AG20443 (cell line): ENCODE results near the gene EYA2.
"Not testable (repeated sequence)": the region's sequence is repeated elsewhere in the genome, so short reads cannot be mapped to it uniquely, and the experiment has no call there.

ENCODE experiments used
- DNase-seq: peaks from one replicate; pipeline ENCODE4 v3.0.0; 2012; ENCODE audit warnings: low spot score, mixed read lengths

EYA2 gene

DNA sequence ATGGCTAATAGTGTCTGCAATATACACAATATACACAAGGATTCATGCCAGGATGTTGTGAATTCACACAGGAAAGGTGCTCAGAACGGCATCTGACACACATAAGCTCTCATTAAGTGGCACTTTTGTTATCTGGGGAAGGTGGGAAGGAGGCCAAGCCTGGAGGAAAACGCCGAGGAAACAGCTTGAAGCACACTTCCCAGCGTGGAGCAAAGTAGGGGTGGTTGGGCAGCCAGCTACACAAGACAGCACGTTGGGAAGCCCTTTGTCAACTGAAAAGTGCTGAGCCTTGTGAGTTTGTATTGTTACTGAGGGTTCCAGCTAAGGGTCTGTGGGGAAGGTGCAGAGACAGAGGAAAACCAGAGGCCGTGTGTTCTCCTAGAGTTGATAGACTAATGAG, 280.9 kb downstream of the EYA2 start:
- no peak for DNase-seq

DNA sequence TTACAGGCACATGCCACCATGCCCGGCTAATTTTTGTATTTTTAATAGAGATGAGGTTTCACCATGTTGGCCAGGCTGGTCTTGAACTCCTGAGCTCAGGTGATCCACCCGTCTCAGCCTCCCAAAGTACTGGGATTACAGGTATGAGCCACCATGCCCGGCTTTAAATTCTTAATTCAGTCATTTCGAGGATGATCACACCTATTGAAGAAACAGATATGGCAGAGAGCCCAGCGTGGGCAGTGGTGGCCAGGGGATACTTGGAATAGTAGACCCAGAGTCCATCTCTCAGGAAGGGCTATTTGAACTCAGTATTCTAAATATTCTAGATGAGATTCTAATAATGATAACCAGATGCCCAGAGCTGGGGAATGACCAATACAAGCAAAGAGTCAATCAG, 281.6 kb downstream of the EYA2 start:
- not testable (repeated sequence) for DNase-seq

DNA sequence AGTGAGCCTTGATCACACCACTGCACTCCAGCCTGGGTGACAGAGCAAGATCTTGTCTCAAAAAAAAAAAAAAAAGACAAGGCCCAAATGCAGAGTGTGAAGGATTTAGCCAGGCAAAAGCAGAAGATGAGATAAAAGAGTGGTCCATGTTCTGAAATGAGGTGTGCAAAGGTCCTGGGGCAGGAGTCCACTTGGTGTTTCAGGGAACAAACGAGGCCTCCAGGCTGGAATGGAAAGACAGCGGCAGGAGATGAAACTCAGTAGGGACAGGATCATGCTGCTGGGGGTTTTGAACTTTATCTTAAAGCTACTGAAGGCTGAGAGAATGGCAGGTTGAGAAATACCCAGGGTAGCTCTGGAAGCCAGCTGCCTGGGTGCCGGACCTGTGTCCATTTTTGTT, 283.6 kb downstream of the EYA2 start:
- DNase-seq = no peak

DNA sequence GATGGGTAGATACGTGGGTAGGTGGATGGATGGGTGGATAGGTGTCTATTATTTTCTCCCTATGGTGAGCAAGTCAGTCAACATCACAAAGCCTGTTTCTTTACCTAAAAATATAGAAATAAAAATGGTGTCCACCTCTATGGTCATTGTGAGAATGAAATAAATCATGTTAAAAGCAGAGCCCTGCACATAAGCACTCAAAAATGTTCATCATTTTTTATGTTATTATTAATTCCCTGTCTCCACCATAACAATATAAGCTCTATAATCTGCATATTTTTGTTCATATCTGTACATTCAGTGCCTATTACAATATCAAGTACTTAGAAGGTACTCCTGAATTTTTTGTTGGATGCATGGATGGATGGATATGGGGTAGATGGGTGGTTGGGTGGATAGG, 284.2 kb downstream of the EYA2 start:
- no peak for DNase-seq

DNA sequence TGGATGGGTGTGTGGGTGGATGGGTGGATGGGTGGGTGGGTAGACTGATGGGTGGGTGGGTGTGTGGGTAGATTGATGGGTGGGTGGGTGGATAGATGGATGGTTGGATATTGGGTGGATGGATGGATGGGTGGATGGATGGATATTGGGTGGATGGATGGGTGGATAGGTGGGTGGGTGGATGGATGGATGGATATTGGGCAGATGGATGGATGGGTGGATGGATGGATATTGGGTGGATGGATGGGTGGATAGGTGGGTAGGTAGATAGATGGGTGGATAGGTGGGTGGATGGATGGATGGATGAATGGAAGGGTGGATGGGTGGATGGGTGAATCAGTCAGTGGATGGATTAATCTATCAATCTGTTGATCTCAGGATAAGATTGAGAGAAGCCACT, 284.6 kb downstream of the EYA2 start:
- no peak for DNase-seq

DNA sequence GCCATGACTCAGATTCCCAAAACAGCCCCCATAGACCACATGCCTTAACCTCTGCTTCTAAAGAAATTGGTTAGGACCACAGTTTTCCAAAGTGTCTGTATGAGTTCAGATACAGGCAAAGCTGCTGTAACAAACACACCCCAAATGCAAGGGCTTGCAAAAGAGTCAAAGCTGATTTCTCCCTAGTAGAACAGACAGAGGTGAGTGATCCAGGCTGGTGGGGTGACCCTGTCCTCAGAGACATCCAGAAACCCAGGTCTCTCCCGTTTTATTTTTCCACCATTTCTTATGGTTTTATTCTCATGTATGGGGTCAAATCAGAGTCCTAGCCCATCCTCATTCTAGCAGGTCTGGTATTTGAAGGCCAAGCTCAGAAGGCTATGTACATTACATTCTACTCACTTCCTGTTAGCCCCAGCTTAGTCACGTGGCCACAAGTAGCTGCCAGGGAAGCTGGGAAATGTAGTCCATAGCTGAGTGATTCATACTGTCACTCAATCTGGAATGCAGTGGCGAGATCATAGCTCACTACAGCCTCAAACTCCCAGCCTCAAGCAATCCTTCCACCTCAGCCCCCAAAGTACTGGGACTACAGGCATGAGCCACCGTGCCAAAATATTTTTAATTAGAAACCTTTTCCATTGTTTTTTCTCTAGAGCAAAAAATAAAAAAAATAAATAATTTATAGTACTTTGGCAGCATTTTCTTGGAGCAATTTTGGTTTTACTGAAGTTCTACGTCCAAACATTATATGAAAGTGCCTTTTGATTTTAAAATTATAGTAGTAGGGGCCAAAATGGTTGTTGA, 286.6 kb downstream of the EYA2 start:
- peak; percentile 65 for DNase-seq

DNA sequence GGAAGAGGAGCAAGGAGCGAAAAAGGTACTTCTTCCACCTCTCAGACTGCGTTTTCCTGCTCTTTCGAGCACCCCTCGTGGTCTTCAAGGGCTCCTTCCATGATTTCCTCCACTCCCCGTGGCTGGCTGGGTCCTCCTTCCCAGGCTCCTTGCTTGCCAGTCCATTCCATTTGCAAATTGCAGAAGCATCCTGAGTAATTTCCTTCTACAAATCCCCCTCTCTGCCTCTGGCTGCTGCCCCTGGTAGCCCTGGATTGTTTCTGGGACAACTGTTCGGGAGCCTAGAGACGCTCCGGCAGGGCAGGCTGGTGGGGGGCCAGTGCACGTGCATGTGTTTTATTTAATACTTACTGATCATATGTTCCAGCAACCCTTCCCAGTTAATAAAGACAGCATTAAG, 288.7 kb downstream of the EYA2 start:
- DNase-seq = no peak

DNA sequence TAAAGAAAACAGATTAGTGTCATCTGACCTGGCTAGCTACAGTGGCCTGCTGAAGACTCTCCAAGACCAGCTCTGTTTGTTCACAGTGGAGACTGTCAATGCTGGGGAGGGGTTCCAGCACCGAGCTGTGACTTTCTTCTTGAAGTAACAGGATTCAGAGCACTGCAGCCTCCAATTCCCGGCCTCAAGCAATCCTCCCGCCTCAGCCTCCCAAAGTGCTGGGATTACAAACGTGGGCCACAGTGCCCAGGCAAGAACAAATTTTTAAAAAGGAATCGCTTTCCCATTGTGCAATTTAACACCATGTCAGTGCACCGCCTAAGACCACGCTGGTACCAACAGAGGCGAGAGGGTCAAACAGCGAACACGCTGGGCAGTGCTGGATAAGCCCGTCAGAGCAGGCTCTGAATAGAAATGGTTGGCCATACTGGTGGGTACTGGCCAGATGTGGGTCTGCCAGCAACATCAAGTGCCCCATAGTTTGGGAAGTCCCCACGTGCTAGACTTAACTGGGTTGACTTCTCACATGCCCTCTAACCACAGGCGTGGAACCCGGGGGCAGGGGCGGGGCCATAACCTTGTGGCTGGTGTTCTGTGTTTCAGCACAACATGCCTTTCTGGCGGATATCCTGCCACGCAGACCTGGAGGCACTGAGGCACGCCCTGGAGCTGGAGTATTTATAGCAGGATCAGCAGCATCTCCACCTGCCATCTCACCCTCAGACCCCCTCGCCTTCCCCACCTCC, 293.0 kb downstream of the EYA2 start:
- no peak for DNase-seq

DNA sequence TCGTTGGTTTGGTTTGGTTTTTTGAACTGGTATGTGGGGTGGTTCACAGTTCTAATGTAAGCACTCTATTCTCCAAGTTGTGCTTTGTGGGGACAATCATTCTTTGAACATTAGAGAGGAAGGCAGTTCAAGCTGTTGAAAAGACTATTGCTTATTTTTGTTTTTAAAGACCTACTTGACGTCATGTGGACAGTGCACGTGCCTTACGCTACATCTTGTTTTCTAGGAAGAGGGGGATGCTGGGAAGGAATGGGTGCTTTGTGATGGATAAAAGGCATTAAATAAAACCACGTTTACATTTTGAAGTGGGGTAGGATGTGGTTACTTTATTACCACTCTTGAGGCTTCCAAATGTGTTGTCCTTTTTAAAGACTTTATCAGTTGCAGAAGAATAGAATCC, 293.9 kb downstream of the EYA2 start:
- DNase-seq = no peak

DNA sequence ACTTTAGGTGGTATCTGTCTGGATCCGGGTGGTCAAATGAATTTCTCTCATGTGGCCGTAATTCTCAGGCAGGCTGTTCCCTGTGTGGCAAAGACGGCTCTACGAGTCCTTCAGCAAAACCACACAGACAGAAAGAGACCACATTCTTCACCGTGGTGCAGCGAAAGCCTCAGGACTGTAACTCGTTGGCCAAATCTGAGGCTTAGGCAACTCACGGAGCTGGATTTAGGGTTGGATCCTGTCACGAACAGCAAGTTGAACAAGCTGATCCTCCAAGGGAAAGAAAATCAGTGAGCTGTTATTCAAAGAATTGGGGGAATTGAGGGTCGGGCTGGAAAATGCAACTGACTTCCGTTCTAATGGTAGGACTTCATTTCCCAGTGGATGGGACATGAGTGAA, 294.4 kb downstream of the EYA2 start:
- DNase-seq = peak; percentile 54

DNA sequence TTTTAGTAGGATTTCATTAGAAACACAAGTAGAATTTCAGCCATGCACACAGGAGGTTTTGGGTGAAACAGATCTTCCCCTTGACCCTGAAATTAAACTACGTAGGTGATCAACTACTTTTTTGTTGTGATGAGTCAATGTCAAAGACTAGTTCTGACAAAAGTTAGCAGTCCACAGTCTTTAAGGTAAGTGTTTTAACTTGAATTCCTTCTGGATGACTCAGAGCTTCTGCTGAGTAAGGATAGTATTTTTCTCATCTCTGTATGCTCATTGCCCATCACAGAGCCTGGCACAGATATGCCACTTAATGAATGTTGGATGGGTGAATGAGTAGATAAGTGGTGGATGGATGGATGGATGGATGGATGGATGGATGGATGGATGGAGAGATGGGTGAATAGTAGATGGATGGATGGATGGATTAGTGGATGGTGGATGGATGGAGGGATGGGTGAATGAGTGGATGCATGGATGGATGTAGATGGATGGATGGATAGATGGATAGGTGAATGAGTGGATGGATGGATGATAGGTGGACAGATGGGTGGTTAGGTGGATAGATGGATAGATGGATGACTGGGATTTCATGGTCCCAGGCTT, 296.5 kb downstream of the EYA2 start:
- no peak for DNase-seq

DNA sequence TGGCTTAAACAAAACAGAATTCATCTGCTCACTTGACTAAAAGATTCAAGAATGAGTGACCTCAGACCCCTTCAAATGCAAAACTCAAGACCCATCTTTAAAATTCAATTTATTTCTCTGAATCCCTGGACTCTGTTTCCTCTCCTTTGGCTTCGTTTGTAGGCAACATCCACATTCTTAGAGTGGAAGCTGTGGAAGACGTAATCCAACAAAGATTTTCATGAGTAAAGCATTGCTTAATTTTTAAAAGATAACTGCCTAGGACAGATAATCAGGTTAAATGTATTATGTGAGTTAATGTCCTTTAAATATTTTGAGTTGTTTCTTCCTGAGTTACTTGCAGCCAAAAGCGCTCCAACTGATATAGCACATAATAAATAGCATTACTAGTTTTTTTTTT, 297.3 kb downstream of the EYA2 start:
- no peak for DNase-seq

DNA sequence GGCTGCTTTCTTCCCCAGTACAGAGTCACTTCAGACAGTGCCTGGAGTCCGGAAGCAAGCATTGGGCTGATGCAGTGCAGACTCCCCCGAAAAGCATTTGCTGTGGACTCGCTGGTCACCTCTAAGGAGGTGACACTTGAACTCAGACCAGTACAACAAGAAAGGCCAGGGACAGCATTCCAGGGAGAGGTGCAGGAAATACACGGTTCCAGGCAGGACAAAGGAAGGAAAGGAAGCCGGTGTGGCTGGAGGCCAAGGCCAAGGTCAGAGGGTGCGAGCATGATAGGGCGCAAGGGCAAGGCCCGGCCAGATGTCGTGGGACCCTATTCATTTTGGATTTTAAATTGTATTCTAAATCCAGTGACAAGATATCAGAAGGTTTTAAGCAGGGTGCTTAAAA, 300.9 kb downstream of the EYA2 start:
- no peak for DNase-seq

DNA sequence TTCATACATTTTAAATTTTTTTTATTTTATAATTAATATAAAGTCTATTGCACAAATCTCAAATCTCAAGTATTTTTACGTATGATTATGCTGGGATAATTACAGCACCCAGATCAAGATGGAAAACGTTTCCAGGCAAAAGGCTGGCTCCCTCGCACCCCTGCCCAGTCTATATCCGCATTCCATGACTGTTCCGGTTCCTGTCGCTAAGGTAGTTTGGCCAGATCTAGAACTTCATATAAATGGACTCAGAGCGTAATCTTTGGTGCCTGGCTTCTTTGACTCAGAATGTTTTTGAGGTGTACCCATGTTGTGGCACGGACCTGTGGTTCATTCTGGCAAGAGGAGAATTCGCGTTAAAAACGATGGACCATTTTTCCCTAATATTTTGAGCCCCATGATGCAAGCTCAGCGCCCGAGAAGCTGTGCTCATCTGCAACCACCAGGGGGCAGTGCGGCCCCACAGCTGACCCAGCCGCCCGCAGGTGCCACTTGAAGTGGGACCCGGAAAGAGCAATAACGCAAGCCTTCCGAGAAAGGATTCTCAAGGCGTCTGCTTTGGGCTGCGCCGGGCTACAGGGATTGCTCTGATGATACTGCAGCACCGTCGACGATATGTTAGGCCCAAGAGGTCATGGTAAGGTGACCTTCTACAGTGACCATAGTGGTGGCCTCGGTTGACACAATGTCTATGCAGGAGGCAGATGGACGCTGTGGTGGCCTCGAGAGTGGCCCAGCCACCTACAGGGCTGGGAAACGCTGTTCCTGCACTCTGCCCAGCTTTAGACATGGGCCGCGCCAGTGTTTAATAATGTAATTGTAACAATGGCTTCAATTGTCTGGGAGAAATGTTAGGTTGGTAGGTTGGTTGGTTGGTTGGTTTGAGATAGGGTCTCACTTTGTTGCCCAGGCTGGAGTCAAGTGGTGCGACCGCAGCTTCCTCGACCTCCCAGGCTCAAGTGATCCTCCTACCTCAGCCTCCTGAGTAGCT, 301.7 kb downstream of the EYA2 start:
- DNase-seq = peak; percentile 88

DNA sequence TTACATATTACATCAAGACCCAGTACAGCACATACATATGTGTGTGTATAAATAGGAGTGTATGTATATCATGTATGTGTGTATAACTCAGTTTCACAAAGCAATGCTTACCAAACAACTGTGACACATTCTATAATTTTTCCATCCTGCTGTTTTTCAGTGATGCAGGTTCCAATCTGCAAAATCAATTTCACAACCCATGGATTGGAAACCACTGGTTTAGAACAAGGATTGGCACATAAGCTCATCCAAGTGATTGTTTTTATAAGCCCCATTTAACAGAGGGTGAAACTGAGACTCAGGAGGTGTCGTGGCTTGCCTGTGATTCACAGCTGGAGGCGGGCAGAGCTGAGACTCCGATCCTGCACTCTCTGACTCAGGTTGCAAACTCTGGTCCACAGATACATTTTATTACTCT, 303.6 kb downstream of the EYA2 start:
- DNase-seq = peak; percentile 23

DNA sequence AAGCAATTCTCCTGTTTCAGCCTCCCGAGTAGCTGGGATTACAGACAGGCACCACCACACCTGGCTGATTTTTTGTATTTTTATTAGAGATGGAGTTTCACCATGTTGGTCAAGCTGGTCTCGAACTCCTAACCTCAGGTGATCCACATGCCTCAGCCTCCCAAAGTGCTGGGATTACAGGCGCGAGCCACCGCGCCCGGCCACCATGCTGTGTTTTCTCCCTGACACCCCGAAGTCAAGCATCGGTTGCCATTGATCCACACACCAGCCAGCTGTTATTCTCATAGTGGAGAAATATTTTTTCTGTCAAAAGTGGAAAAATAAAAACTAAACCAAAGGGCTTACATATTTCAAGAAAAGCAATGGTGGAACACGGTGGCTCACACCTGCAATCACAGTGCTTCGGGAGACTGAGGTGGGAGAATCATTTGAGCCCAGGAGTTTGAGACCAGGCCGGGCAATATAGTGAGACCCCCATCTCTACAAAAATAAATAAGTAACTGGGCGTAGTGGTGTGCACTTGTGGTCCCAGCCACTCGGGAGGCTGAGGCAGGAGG, 304.4 kb downstream of the EYA2 start:
- no peak for DNase-seq

DNA sequence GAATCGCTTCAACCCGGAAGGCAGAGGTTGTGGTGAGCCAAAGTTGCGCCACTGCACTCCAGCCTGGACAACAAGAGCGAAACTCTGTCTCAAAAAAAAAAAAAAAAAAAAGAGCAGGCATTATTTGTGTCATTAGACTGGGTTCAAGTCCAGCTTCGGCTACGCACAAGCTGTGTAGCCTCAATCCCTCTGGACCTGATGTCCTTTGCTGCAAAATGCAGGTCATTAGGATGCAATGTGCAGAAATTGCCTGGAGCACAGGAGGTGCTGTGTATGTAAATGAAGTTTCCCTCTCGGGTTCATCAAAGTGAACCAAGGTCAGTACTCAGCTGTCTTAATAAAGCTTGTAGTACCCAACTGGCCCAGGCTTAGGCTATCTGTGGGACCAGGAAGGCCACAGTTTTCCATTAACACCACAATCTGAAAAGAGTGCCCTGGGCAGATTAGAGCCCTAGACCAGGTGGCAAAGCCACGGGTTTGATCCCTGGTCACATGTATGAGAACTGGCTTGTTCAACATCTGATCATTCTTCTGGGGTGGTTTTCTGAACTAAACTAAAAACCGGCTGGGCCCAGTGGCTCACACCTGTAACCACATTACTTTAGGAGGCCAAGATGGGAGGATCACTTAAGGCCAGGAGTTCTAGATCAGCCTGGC, 306.6 kb downstream of the EYA2 start:
- DNase-seq = no peak

DNA sequence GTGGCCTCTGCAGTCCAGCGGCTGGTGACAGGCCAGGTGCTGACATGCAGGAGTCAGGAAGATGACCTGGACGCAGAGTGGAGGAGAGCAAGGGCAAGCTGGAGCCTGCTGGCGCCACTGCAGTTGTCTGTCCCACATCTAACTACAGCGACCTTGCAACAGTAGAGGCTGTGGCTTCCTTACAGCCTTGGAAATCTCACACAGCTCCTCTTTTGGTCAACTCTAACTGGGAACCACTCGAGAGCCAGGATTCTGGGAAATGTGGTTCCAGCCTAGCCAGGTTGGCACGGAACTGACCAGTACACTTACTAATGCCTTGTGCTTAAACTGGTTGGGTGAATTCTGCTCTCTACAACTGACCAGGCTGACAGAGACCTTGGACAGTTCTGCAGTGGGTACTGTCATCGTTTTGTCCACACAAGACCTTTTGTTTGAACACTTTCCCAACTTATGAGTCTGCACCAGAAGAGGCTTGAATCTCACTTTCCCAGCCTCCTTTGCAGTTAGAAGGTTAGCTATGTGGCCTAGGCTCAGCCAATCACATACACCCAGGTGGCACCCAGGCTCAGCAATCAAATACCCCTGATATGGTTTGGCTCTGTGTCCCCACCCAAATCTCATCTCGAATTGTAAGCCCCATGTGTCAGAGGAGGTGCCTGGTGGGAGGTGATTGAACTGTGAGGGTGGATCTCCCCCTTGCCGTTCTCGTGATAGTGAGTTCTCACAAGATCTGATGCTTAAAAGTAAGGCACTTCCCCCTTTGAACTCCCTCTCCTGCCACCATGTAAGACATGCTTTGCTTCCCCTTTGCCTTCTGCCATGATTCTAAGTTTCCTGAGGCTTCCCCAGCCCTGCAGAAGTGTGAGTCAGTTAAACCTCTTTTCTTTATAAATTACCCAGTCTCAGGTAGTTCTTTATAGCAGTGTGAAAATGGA, 308.4 kb downstream of the EYA2 start:
- no peak for DNase-seq

DNA sequence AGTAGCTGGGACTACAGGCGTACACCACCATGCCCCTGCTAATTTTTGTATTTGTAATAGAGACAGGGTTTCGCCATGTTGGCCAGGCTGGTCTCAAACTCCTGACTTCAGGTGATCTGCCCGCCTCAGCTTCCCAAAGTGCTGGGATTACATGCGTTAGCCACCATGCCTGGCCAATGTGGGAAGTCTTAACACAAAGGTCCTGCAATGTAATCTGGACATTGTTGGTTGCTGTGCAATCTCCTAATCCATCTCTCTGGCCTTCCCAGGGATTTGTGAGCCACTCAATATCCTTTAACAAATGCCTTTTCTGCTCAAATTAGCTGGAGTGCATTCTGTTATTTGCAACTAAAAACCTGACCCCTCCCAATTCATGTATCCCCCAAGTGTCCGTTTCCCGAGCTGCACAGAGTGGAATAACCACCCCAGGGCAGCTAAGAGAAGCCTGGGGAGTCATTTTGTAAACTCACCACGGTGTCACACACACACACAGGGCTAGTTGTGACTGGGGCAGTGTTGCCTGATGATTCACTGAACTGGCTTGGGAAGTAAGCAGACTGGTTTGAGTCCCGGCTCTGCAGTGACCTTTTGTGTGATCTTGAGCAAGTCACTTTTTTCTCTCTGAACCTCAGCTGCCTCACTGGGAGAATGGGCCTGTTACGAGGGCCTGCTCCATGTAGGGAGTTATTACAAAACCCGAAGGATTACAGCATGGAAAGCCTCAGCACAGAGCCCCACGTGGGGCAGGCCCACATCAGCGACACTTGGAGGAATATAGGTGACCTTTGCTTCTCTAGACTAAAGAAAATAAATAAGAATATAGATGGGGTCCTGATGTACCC, 309.6 kb downstream of the EYA2 start:
- peak; percentile 50 for DNase-seq
